ENCODE data around the gene KCNH6.

KCNH6 gene

GRCh38 chr17:63490329-63490728 is 32.8 kb upstream of the KCNH6 start:
- Mint-ChIP-seq H3K4me3 (no peak overlapping the region), H3K36me3 (ENCODE audit: low read depth) (no peaks in the 10 kb centered on the region), H3K4me1 (no peaks in the 10 kb centered on the region), H3K9me3 (no peaks in the 10 kb centered on the region), H3K27me3 (ENCODE audit: low read depth, poor library complexity) (peaks cover 16% of the 10 kb centered on the region), H3K27ac (no peak overlapping the region)
- TF ChIP-seq, protein P1, sequence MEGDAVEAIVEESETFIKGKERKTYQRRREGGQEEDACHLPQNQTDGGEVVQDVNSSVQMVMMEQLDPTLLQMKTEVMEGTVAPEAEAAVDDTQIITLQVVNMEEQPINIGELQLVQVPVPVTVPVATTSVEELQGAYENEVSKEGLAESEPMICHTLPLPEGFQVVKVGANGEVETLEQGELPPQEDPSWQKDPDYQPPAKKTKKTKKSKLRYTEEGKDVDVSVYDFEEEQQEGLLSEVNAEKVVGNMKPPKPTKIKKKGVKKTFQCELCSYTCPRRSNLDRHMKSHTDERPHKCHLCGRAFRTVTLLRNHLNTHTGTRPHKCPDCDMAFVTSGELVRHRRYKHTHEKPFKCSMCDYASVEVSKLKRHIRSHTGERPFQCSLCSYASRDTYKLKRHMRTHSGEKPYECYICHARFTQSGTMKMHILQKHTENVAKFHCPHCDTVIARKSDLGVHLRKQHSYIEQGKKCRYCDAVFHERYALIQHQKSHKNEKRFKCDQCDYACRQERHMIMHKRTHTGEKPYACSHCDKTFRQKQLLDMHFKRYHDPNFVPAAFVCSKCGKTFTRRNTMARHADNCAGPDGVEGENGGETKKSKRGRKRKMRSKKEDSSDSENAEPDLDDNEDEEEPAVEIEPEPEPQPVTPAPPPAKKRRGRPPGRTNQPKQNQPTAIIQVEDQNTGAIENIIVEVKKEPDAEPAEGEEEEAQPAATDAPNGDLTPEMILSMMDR (IDR thresholded peaks at IDR 0.05), result no peak
- no peak for DNase-seq

DNA sequence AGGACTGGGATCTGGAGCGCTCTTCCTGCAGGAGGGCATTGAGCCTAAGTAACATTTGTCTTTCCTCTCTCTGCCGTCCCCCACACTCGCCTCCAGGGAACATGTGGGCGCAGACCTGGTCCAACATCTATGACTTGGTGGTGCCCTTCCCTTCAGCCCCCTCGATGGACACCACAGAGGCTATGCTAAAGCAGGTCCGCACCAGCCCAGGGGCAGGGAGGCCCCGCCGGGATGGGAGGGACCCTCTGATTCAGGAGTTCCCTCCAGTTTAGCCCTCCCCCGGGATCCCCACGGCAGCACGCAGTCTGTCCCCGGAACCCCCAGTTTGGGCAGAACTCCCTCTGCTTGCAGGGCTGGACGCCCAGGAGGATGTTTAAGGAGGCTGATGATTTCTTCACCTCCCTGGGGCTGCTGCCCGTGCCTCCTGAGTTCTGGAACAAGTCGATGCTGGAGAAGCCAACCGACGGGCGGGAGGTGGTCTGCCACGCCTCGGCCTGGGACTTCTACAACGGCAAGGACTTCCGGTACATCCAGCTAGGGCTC is 32.2 kb upstream of the KCNH6 start:
- Mint-ChIP-seq H3K4me1 (no peaks in the 10 kb centered on the region), H3K4me3 (no peak overlapping the region), H3K27me3 (ENCODE audit: low read depth, poor library complexity) (peaks cover 16% of the 10 kb centered on the region), H3K36me3 (ENCODE audit: low read depth) (no peaks in the 10 kb centered on the region), H3K9me3 (no peaks in the 10 kb centered on the region), H3K27ac (no peak overlapping the region)
- no peak for DNase-seq
- TF ChIP-seq, protein P1 (IDR thresholded peaks at IDR 0.05), result no peak

DNA sequence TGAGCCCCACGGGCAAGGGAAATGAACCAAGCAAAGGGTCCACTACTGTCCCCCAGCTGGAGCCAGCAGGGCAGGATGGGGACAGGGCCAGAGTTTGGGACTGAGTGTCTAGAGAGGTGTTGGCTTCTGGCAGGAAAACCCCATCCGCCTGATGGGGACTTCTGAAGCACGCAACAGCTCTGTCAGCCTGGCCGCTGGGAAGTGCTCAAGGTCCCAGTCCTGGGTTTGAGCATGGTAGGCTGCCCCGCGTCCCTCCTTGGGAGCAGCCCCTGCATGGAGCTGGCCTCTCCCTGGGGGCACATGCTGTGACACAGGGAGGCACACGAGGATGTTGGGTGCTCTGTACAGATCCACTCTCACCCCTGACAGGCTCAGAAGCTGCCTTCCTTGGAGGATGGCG is 31.7 kb upstream of the KCNH6 start:
- Mint-ChIP-seq H3K9me3 (no peaks in the 10 kb centered on the region), H3K27me3 (ENCODE audit: low read depth, poor library complexity) (peaks cover 16% of the 10 kb centered on the region), H3K27ac (no peak overlapping the region), H3K4me1 (no peaks in the 10 kb centered on the region), H3K4me3 (no peak overlapping the region), H3K36me3 (ENCODE audit: low read depth) (no peaks in the 10 kb centered on the region)
- TF ChIP-seq, protein P1 (IDR thresholded peaks at IDR 0.05), result no peak
- no peak for DNase-seq

DNA sequence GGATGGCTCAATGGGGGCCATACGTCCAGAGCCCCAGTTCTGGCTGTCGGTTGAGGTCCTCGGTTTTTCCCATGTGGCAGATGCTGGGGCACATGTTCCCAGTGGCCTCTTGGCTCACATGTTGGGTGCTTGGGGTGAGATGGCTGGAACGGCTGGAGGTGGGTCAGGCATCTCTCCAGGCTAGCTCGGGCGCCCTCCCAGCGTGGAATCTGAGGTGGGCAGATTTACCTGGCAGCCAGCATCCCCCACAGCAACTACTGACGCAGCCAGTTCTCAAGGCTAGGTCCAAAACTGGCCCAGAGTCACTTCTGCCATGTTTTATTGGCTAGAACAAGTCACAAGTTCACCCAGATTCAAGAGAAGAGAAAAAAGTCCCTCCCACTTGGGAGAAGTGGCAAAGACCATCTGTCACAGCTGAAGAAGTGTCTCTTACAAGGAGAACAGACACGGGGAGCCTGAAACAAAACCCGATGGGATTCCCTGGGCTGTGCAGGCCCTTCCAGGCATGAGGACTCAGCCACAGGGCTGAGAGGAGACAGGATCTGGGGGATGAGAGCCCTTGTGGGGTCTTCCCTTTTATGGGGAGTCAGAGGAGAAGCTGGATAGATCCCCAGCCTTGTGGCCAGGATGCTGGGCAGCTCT is 31.1 kb upstream of the KCNH6 start:
- H3K4me1 Mint-ChIP-seq, result no peaks in the 10 kb centered on the region
- TF ChIP-seq, protein P1 (IDR thresholded peaks at IDR 0.05), result no peak
- no peaks in the 10 kb centered on the region for H3K36me3 Mint-ChIP-seq (ENCODE audit: low read depth)
- H3K9me3 Mint-ChIP-seq, result no peaks in the 10 kb centered on the region
- no peak overlapping the region for H3K4me3 Mint-ChIP-seq
- DNase-seq, result no peak
- no peak overlapping the region for H3K27ac Mint-ChIP-seq
- H3K27me3 Mint-ChIP-seq (ENCODE audit: low read depth, poor library complexity), result peaks cover 16% of the 10 kb centered on the region

DNA sequence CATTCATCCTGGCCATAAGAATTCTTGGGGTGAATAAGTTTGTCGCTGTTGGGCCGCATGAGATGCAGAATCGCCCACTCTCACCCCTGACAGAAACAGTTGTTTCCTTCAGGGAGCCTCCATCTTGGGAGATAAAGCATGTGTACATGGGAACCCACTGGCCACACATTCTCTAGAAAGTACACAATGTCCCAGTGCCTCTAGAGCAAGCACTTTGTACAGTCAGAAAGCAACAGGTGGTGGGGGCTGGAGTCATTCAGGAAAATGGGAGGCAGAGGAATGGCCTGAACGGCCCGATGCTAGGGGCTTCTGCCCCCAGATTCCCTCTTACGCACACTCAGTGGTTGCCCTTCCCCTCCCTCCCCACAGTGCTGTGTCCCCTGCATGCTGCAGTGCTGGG is 30.2 kb upstream of the KCNH6 start:
- H3K27me3 Mint-ChIP-seq (ENCODE audit: low read depth, poor library complexity), result peaks cover 12% of the 10 kb centered on the region
- H3K36me3 Mint-ChIP-seq (ENCODE audit: low read depth), result no peaks in the 10 kb centered on the region
- H3K4me1 Mint-ChIP-seq, result no peaks in the 10 kb centered on the region
- TF ChIP-seq, protein P1 (IDR thresholded peaks at IDR 0.05), result no peak
- DNase-seq, result no peak
- H3K27ac Mint-ChIP-seq, result no peak overlapping the region
- H3K9me3 Mint-ChIP-seq, result no peaks in the 10 kb centered on the region
- no peak overlapping the region for H3K4me3 Mint-ChIP-seq

GRCh38 chr17:63493411-63493810 is 29.7 kb upstream of the KCNH6 start:
- DNase-seq, result no peak
- Mint-ChIP-seq H3K4me1 (peaks cover 1% of the 10 kb centered on the region), H3K27ac (no peak overlapping the region), H3K36me3 (ENCODE audit: low read depth) (no peaks in the 10 kb centered on the region), H3K4me3 (no peak overlapping the region), H3K9me3 (no peaks in the 10 kb centered on the region), H3K27me3 (ENCODE audit: low read depth, poor library complexity) (peaks cover 13% of the 10 kb centered on the region)
- TF ChIP-seq, protein P1 (IDR thresholded peaks at IDR 0.05), result no peak

All from nephron progenitor cell (in vitro differentiated cells).